Neuron (in vitro differentiated cells): ENCODE data around the gene TMEM192.
"Not testable (repeated sequence)": the region's sequence is repeated elsewhere in the genome, so short reads cannot be mapped to it uniquely, and the experiment has no call there.

Experiments used
- H2AFZ ChIP-seq: one replicate; pipeline ENCODE4 v1.6.1; 2013; ENCODE audit warnings: low read depth, mild to moderate bottlenecking, inconsistent platforms, low read length, moderate library complexity
- H3K27me3 ChIP-seq: one replicate; pipeline ENCODE4 v1.6.1; 2013; ENCODE audit warnings: low read length; ENCODE audit not compliant: insufficient read depth
- H3K36me3 ChIP-seq: one replicate; pipeline ENCODE4 v1.6.1; 2013; ENCODE audit warnings: low read length; ENCODE audit not compliant: insufficient read depth
- H3K4me1 ChIP-seq: one replicate; pipeline ENCODE4 v1.6.1; 2013; ENCODE audit warnings: low read length; ENCODE audit not compliant: insufficient read depth
- H3K4me3 ChIP-seq: 2 replicates; pipeline ENCODE4 v1.5.1; 2013; ENCODE audit warnings: mild to moderate bottlenecking, low read length, moderate library complexity
- H3K9me3 ChIP-seq: one replicate; pipeline ENCODE4 v1.6.1; 2013; ENCODE audit warnings: low read length

TMEM192 gene

DNA sequence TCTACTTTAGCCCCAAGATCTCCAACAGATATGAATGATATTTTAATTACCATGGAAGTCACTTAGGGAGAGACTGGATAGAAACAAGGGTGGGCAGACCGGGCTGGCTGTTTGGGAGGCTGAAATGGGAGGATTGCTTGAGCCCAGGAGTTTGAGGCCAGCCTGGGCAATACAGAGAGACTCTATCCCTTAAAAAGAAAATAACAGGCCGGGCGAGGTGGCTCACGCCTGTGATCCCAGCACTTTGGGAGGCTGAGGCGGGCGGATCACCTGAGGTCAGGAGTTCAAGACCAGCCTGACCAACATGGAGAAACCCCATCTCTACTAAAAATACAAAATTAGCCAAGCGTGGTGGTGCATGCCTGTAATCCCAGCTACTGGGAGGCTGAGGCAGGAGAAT, 27.9 kb downstream of the TMEM192 start:
- H3K27me3 ChIP-seq, H3K4me3 ChIP-seq, H2AFZ ChIP-seq, H3K4me1 ChIP-seq, H3K9me3 ChIP-seq: not testable (repeated sequence)
- peaks cover 23% of the 10 kb centered on the region for H3K36me3 ChIP-seq

DNA sequence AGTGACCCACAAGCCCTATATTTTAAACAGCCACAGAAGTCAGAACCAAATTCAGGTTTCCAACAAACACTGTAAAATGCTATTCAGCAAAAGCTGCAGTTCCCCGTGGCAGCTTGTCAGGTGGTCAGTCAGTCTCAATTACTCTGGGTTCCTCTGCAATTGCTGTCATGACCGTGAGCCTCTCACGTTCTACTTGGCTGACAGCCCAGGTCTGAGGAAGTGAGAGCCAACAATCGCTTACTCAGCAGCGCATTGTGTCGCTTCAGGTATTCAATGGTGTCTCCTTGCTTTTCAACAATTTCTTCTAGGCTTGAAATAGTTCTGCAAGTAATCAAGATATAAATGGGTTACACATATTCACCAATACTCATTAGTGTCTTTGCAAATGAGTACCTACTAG, 33.2 kb downstream of the TMEM192 start:
- Histone ChIP-seq H3K27me3 (no peaks in the 10 kb centered on the region), H3K36me3 (peaks cover 12% of the 10 kb centered on the region), H3K4me1 (no peaks in the 10 kb centered on the region)

DNA sequence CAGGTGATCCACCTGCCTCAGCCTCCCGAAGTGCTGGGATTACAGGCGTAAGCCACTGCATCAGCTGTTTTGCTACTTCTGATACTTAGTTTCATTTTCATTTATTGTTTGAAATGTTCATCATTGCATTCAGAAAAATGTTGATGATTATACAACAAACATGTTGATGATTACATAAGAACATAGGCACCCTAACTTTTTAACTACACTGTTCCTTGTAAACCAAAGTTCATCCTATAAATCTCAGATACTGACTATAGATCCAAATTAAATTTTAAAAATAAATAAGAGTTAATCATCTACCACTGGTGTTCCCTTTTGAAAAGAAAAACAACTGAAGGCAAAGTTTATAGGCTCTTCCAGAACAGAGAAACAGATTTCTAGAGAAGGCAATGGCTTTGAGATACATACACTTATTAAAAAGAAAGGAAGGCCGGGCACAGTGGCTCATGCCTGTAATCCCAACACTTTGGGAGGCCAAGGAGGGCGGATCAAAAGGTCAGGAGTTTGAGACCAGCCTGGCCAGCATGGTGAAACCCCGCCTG, 35.6 kb downstream of the TMEM192 start:
- no peak overlapping the region for H2AFZ ChIP-seq
- H3K4me1 ChIP-seq: peaks cover 5% of the 10 kb centered on the region
- no peak overlapping the region for H3K4me3 ChIP-seq
- H3K36me3 ChIP-seq: peaks cover 10% of the 10 kb centered on the region
- no peaks in the 10 kb centered on the region for H3K27me3 ChIP-seq
- no peaks in the 10 kb centered on the region for H3K9me3 ChIP-seq

More for the DNA sequence above, 33.2 kb downstream of the TMEM192 start:
- Histone ChIP-seq H3K9me3 (no peaks in the 10 kb centered on the region), H3K4me3 (no peak overlapping the region), H2AFZ (no peak overlapping the region)

DNA sequence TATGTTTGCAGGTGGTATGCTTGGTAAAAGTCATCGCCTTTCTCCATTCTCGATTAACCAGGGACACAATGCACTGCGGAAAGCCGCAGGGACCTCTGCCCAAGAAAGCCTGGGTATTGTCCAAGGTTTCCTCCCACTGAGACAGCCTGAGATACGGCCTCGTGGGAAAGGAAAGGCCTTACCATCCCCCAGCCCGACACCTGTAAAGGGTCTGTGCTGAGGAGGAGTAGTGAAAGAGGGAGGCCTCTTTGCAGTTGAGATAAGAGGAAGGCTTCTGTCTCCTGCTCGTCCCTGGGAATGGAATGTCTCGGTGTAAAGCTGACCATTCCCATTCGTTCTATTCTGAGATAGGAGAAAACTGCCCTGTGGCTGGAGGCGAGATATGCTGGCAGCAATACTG, 39.3 kb downstream of the TMEM192 start:
- H3K36me3 ChIP-seq, H3K4me3 ChIP-seq, H3K4me1 ChIP-seq, H3K9me3 ChIP-seq, H3K27me3 ChIP-seq, H2AFZ ChIP-seq: not testable (repeated sequence)

DNA sequence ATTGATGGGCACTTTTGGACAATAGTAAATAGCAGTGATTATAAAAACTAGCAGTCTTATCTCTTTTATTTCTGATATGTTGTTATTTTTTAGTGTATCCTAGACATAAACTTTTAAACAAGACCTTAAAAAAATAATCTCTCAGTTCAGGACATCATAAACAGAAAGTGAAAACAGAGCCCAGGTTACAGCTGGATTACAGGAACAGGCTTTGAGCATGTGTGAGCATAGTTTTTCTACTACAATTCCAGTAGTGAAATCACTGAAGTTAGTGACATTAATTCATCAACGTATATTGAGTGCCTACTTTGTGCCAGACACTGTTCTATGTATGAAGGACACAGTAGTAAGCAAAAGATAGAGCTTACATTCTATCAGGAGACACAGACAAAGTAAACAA, 42.1 kb downstream of the TMEM192 start:
- H3K36me3 ChIP-seq: no peaks in the 10 kb centered on the region
- no peak overlapping the region for H3K4me3 ChIP-seq
- no peak overlapping the region for H2AFZ ChIP-seq
- H3K9me3 ChIP-seq: no peaks in the 10 kb centered on the region
- no peaks in the 10 kb centered on the region for H3K27me3 ChIP-seq
- H3K4me1 ChIP-seq: peaks cover 5% of the 10 kb centered on the region

DNA sequence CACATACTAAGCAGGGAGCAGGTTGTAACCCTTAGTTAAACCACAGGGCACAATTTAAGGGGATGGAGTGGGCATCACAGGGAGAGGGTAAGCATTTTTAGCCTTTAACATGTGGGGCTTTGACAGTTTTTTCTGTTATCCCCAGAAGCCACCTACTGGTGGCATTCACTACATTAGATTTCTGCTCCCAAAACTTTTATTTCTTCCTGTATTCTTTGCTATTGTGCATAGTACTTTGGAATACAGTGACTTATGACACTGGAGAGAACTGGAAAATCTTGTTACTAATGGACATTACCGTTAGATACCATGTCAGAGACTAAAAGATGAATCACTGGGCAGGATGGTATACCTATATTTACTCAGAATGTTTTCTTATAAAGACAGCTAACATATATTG, 51.7 kb downstream of the TMEM192 start:
- Histone ChIP-seq H3K27me3 (no peaks in the 10 kb centered on the region), H3K36me3 (no peaks in the 10 kb centered on the region), H3K4me3 (no peak overlapping the region), H3K4me1 (no peaks in the 10 kb centered on the region), H2AFZ (no peak overlapping the region), H3K9me3 (no peaks in the 10 kb centered on the region)

DNA sequence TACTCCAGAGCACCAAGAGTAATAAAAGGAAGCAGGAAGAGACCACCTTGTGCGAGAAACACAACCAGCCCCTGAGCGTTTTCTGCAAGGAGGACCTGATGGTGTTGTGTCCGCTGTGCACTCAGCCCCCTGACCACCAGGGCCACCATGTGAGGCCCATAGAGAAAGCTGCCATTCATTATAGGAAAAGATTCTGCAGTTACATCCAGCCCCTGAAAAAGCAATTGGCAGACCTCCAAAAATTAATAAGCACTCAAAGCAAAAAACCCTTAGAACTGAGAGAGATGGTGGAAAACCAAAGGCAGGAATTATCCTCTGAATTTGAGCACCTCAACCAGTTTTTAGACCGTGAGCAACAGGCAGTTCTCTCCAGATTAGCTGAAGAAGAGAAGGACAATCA, 53.3 kb downstream of the TMEM192 start:
- Histone ChIP-seq H3K4me3 (no peak overlapping the region), H3K4me1 (no peaks in the 10 kb centered on the region), H3K9me3 (no peaks in the 10 kb centered on the region), H3K27me3 (no peaks in the 10 kb centered on the region), H2AFZ (no peak overlapping the region), H3K36me3 (no peaks in the 10 kb centered on the region)

DNA sequence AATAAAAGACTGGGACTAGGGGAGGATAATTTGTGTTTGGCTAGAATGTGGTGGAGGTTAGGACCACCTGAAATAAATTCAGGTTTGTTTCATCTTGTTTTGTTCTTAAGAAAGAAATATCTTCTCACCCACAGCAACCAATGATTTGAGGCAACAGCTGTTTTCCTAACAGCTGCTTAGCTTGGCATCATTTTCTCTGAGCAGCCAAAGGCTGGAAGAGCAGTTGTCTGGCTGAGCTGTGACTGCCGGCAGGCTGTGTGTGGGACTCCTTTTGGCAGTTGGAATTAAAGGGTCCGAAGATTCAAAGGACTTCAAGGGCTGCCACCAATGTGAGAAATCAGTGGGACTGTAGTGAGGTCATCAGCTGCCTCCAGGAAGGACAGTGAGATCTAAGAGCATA, 54.0 kb downstream of the TMEM192 start:
- no peak overlapping the region for H2AFZ ChIP-seq
- H3K27me3 ChIP-seq: no peaks in the 10 kb centered on the region
- no peaks in the 10 kb centered on the region for H3K4me1 ChIP-seq
- no peaks in the 10 kb centered on the region for H3K36me3 ChIP-seq
- no peak overlapping the region for H3K4me3 ChIP-seq
- H3K9me3 ChIP-seq: no peaks in the 10 kb centered on the region

DNA sequence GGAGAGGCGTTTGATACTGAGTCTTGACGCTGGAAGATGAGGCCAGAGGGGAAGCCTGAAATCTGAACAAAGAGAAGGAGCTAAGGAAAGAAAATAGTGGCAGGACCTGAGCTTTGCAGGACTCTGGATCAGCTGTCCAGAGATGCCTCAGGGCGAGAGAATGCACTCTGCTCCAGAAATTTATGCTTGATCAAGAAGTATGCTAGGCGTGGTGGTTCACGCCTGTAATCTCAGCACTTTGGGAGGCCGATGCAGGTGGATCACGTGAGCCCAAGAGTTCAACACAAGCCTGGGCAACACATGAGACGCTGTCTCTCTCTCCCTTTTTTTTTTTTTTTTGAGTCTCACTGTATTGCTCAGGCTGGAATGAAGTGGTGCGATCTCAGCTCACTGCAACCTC, 57.1 kb downstream of the TMEM192 start:
- Histone ChIP-seq H3K27me3 (no peaks in the 10 kb centered on the region), H3K4me3 (no peak overlapping the region), H3K4me1 (no peaks in the 10 kb centered on the region), H3K36me3 (no peaks in the 10 kb centered on the region), H3K9me3 (no peaks in the 10 kb centered on the region), H2AFZ (no peak overlapping the region)

DNA sequence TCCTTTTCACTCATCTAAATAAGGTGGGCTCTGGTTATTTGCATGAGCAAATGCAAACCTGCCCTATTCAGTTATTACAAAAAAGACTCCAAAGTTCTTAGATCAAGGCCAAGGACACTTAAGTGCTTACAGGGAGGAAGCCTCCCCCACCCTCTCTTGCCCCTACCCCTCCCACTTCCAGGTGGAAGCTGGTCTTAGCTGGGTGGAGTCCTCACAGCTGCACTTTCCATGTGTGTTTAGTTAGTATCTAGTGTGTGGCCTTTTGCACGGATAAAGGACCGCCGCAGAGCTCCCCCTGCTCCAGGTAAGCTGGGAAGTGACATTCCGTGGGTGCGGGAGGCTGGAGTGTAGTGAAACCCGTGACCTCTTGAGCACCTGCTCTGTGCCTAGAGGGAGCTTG, 59.0 kb downstream of the TMEM192 start, which contains the start of gene TRIM75:
TSS of gene TRIM75 (plus strand) at position 222 of the 400 bp plus-strand sequence. CDS start 5,282 bp downstream, outside the sequence.
- Histone ChIP-seq H3K27me3 (no peaks in the 10 kb centered on the region), H3K4me3 (no peak within 1 kb of the TSS), H2AFZ (no peak within 1 kb of the TSS), H3K4me1 (no peaks in the 10 kb centered on the region), H3K9me3 (no peaks in the 10 kb centered on the region), H3K36me3 (no peaks in the 10 kb centered on the region)

DNA sequence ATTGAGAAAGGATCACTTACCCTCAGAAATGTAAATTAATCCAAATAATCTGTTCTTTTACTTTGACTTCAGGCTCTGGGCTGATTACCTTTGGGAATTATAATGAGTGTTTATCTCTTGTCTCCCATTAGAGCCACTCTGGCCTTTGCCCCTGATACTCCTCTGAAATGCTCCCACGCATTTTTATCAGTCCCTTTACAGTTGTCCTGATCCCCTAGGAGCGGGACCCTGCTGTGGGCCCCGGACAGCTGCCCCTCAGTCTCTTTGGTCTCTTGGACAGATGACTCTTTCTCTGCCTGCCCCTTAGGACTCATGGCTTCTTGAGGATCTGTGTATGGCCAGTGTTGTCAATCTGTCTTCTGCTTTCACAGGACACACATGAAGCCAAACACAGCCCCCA, 60.0 kb downstream of the TMEM192 start:
- no peaks in the 10 kb centered on the region for H3K27me3 ChIP-seq
- H2AFZ ChIP-seq: no peak overlapping the region
- no peaks in the 10 kb centered on the region for H3K36me3 ChIP-seq
- H3K4me1 ChIP-seq: no peaks in the 10 kb centered on the region
- no peaks in the 10 kb centered on the region for H3K9me3 ChIP-seq
- H3K4me3 ChIP-seq: no peak overlapping the region

DNA sequence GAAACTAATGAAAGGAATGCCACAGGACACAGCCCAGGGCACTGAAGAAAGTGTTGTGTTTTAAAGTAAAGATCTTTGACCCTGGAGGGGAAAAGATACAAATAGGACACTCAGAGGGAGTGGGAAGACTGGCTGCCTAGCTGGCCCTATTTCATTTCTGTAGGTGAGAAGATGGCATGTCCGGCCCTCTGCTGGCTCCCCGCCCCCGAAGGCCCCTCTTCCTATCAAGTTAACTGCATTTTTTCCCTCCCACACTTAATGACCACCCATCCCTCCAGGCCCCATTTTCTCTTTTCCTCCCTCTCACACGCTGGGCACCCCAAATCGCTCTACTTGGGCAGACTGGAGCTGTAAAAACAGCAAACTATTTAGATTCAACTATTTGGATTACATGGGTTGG, 64.5 kb downstream of the TMEM192 start:
- no peaks in the 10 kb centered on the region for H3K4me1 ChIP-seq
- no peak overlapping the region for H2AFZ ChIP-seq
- H3K27me3 ChIP-seq: no peaks in the 10 kb centered on the region
- no peaks in the 10 kb centered on the region for H3K36me3 ChIP-seq
- H3K4me3 ChIP-seq: no peak overlapping the region
- H3K9me3 ChIP-seq: no peaks in the 10 kb centered on the region

DNA sequence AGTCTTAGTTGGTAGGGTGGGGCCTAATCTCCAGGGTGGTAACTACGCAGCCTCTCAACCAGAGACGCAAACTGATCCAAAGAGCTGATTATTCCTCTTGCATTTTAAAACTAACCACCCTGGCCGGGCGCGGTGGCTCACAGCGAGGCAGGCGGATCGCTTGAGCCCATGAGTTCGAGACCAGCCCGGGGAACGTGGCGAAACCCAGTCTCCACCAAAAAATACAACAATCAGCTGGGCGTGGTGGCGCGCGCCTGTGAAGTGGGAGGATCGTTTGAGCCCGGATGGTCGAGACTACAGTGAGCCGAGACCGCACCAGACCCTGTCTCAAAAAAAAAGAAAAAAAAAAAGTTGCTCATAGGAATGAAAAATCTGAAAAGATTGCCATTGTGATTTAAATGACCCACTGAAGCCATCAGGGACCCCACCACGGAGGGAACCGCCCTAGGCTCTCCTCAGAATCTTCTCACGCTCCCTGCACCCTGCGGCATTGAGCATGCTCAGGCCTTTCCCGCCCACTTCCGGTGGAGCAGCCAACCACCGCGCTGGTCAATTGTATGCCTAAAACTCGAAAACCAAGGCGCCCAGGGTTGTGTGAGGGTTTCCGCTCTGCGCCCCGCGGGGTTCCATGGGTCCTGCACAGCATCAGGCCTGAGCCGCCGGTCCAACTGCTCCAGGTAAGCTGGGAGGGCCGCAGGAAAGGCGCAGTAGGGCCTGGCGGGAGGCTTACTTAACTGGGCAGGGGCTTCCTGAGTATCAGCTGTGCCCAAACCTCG, 81.0 kb downstream of the TMEM192 start, which contains the start of gene TRIM60:
TSS of gene TRIM60 (plus strand) at position 564 of the 776 bp plus-strand sequence. CDS start 8,074 bp downstream, outside the sequence.
- Histone ChIP-seq H3K4me3 (no peak within 1 kb of the TSS), H3K4me1 (no peaks in the 10 kb centered on the region), H2AFZ (no peak within 1 kb of the TSS), H3K27me3 (no peaks in the 10 kb centered on the region), H3K9me3 (no peaks in the 10 kb centered on the region), H3K36me3 (no peaks in the 10 kb centered on the region)
